ENCODE results near the gene PSMD9.

Gene PSMD9

GRCh38 chr12:121918679-121919038 is 30.1 kb downstream of the PSMD9 start:
- no peaks in the 10 kb centered on the region for H3K27me3 ChIP-seq (ENCODE audit: insufficient read depth, poor library complexity, severe bottlenecking)
- TF ChIP-seq POLR2AphosphoS5 (IDR thresholded peaks at IDR 0.05; ENCODE audit: low read depth), result no peak
- TF ChIP-seq GABPA (IDR thresholded peaks at IDR 0.05; ENCODE audit: low read depth), result no peak
- no peak for TF ChIP-seq SPI1 (IDR thresholded peaks at IDR 0.05; ENCODE audit: borderline replicate concordance, low read depth)
- TF ChIP-seq, protein P1, sequence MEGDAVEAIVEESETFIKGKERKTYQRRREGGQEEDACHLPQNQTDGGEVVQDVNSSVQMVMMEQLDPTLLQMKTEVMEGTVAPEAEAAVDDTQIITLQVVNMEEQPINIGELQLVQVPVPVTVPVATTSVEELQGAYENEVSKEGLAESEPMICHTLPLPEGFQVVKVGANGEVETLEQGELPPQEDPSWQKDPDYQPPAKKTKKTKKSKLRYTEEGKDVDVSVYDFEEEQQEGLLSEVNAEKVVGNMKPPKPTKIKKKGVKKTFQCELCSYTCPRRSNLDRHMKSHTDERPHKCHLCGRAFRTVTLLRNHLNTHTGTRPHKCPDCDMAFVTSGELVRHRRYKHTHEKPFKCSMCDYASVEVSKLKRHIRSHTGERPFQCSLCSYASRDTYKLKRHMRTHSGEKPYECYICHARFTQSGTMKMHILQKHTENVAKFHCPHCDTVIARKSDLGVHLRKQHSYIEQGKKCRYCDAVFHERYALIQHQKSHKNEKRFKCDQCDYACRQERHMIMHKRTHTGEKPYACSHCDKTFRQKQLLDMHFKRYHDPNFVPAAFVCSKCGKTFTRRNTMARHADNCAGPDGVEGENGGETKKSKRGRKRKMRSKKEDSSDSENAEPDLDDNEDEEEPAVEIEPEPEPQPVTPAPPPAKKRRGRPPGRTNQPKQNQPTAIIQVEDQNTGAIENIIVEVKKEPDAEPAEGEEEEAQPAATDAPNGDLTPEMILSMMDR (IDR thresholded peaks at IDR 0.05; ENCODE audit: insufficient read depth, low read length), result no peak
- no peak for TF ChIP-seq REST (IDR thresholded peaks at IDR 0.05; ENCODE audit: insufficient replicate concordance, low read depth)
- H3K4me3 ChIP-seq (replicated peaks; ENCODE audit: insufficient read depth, low read length), result peak overlapping the region; percentile 13; the same call in 1 of the 2 replicates
- peak overlapping the region; percentile 25 for H3K27ac ChIP-seq (replicated peaks)
- DNase-seq (ENCODE audit: low read depth in 1 of 2, low spot score in 1 of 2), result no peak

GRCh38 chr12:121921066-121921465 is 32.5 kb downstream of the PSMD9 start:
- TF ChIP-seq REST (IDR thresholded peaks at IDR 0.05; ENCODE audit: insufficient replicate concordance, low read depth), result no peak
- TF ChIP-seq, protein P1 (IDR thresholded peaks at IDR 0.05; ENCODE audit: insufficient read depth, low read length), result no peak
- no peak for TF ChIP-seq SPI1 (IDR thresholded peaks at IDR 0.05; ENCODE audit: borderline replicate concordance, low read depth)
- TF ChIP-seq GABPA (IDR thresholded peaks at IDR 0.05; ENCODE audit: low read depth), result no peak
- TF ChIP-seq POLR2AphosphoS5 (IDR thresholded peaks at IDR 0.05; ENCODE audit: low read depth), result no peak
- Histone ChIP-seq H3K27me3 (ENCODE audit: insufficient read depth, poor library complexity, severe bottlenecking) (no peaks in the 10 kb centered on the region), H3K4me3 (replicated peaks; ENCODE audit: insufficient read depth, low read length) (no peak overlapping the region), H3K27ac (replicated peaks) (no peak overlapping the region)
- peak in 1 of 2 experiments; percentile 54 for DNase-seq (ENCODE audit: low read depth in 1 of 2, low spot score in 1 of 2)

DNA sequence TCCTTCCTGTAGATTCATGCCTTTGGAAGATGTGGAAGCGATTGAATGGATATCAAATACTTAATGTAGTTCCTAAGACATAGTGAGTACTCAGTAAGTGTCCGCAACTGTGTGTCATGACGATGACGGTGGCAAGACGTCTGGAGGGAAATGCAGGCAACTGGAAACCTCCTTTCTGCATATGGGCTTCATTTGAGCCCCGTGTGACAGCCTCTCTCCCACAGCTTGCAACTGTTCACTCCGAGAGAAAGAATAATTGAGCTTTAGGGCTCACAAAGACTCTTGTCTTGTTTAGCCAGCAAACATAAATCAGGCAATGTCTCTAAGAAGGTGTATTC is 36.7 kb downstream of the PSMD9 start:
- no peak for TF ChIP-seq GABPA (IDR thresholded peaks at IDR 0.05; ENCODE audit: low read depth)
- no peak for TF ChIP-seq REST (IDR thresholded peaks at IDR 0.05; ENCODE audit: insufficient replicate concordance, low read depth)
- TF ChIP-seq SPI1 (IDR thresholded peaks at IDR 0.05; ENCODE audit: borderline replicate concordance, low read depth), result no peak
- TF ChIP-seq, protein P1 (IDR thresholded peaks at IDR 0.05; ENCODE audit: insufficient read depth, low read length), result no peak
- TF ChIP-seq POLR2AphosphoS5 (IDR thresholded peaks at IDR 0.05; ENCODE audit: low read depth), result no peak
- DNase-seq (ENCODE audit: low read depth in 1 of 2, low spot score in 1 of 2), result no peak
- no peaks in the 10 kb centered on the region for H3K27me3 ChIP-seq (ENCODE audit: insufficient read depth, poor library complexity, severe bottlenecking)
- H3K4me3 ChIP-seq (replicated peaks; ENCODE audit: insufficient read depth, low read length), result no peak overlapping the region
- H3K27ac ChIP-seq (replicated peaks), result no peak overlapping the region
